HG02759 (cell line): ENCODE results near the gene SVOPL.

Source experiments
- ATAC-seq: cut with Tn5 transposase; IDR thresholded peaks from one replicate; pipeline ENCODE4 v1.9.1; 2021; ENCODE audit warnings: mild to moderate bottlenecking, moderate library complexity; ENCODE audit not compliant: unreplicated experiment

SVOPL gene

GRCh38 chr7:138610671-138611170, 90.4 kb downstream of the SVOPL start:
- ATAC-seq, result no peak

- peak; percentile 81 for ATAC-seq
These were observed 92.9 kb downstream of the SVOPL start for GRCh38 chr7:138608275-138608674.

DNA sequence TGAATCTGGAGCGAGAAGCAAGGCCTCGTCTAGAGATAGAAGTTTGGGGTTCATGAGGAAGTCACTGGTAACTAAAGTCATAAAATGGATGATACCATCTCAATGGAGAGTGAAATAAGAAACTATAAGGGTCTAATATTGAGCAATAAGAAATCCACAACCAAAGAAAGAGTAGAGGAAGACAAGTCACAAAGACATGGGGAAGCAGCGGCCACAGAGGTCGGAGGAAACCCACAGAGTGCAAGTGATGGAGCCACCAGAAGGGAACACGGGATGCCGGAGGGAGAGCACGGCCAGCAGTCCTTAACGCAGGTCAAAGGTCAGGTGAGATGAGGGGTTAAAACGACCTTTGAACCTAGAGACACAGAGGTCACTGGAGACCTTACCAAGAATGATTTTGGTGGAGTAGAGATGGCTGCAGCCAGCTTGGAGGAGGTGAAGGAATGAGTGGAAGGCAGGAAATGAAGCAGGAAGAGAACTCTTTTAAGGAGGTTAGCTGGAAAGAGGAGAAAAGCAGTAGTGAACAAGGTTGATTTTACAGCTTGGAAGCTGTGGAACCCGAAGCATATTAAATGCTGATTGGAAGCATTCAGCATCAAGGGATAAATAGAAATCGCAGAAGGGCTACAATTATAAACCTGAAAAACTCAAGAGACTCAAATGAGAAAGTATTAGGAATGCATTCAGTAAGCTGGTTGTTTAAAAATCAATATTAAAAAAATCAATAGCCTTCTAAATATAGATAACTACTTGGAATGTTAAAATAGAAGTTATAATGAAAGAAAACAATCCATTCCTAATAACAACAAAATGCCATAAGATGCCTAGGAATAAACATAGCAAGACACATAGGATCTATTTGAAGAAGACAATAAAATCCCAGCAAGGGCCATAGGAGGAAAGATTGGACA, 93.7 kb downstream of the SVOPL start:
- ATAC-seq, result no peak

- ATAC-seq, result no peak
These were observed 94.9 kb downstream of the SVOPL start for GRCh38 chr7:138606236-138606635.

DNA sequence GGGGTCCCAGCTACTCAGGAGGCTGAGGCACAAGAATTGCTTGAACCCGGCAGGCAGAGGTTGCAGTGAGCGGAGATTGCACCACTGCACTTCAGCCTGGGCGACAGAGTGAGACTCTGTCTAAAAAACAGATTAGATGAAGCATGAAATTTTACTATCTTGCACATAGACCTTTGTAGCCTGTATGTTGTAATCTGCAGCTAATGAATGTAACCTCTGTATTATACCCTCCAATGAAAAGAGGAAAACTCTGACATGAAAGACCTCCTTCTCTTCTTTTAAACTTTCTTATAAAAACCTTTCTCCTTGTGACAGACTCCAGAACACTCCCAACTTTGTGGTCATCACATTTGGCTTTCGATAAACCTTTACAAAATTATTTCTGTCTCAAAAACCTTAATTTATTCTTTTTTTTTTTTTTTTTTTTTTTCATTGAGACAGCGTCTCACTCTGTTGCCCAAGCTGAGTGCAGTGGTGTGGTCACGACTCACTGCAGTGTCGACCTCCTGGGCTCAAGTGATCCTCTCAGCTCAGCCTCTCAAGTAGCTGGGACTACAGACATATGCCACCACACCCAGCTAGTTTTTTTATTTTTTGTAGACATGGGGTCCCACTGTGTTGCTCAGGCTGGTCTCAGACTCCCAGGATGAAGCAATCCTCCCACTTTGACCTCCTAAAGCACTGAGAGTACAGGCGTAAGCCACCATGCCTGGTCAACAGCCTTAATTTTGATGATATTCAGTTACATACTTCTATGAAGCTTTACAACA, 97.4 kb downstream of the SVOPL start:
- ATAC-seq, result no peak

GRCh38 chr7:138602451-138602850, 98.7 kb downstream of the SVOPL start:
- no peak for ATAC-seq

DNA sequence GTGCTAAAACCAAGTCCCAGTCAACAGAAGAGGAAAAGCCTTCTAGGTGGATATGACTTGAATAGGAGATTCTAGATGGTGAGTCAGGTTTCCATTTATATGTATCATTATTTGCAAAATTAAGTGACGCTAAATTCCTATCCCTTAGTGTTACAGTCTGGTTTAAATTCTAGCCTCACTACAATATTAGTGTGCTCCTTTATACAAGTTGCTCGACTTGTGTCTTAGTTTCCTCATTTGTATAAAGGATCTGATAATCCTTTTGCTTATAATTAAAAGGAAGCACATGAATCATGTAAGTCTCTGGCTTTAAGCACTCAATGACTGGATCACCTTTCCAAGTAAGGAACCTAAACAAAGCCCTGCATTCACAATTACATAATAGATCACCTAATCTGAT, 105.7 kb downstream of the SVOPL start:
- no peak for ATAC-seq

DNA sequence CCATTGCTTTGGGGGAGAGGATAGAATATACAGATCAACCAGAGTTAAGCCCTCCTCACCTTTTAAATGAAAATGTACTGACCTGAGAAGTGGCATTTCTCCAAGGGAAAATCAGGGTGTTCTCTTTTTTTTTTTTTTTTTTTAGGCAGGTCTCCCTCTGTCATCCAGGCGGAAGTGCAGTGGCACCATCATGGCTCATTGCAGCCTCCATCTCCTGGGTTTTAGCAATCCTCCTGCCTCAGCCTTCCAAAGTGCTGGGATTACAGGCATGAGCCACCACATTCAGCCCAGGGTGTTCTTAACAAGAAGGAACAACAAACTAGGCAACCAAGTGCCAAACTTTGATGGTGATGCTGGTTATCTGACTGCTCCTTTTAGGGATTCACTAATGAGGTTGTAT, 111.0 kb downstream of the SVOPL start:
- ATAC-seq, result no peak

GRCh38 chr7:138588986-138589385, 112.2 kb downstream of the SVOPL start:
- no peak for ATAC-seq

- ATAC-seq, result no peak
These were observed 113.7 kb downstream of the SVOPL start for GRCh38 chr7:138587485-138587884.

DNA sequence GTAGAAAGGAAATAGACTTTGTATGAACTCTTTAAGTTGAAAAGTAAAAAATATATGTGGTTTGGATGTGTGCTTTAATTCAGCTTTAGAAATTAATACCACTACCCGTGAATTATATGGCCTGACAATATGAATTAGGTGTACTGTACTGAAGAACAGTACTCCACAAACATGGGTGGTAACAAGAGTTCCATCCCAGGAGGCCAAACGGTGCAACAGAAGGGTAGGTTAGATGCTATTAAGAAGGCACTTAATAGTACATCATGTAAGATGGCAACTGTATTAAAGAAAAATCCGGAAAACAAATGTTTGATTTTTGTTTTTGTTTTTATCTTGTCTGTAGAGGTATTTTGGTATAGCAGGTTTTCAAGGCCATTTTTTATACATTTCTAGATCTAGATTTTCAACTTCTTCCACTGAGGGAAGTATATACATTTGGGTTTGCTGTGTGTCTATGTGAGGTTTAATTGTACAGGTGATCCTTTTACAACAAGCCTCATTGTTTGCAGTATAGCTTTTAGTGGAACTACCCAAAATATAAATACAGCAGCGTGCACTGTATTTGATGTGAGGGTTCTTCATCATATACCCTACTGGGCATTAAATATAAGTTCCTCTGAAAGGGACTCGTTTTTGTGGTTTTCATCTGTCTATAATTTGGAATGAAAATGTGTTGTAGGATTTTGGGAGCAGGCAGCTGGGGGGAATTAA, 115.7 kb downstream of the SVOPL start:
- no peak for ATAC-seq

- ATAC-seq, result no peak
These were observed 116.5 kb downstream of the SVOPL start for GRCh38 chr7:138584696-138585095.

- no peak for ATAC-seq
These were observed 116.9 kb downstream of the SVOPL start for GRCh38 chr7:138584283-138584682.

GRCh38 chr7:138581065-138581464, 120.1 kb downstream of the SVOPL start:
- ATAC-seq, result peak; percentile 62

GRCh38 chr7:138579671-138580070, 121.5 kb downstream of the SVOPL start:
- ATAC-seq, result no peak

DNA sequence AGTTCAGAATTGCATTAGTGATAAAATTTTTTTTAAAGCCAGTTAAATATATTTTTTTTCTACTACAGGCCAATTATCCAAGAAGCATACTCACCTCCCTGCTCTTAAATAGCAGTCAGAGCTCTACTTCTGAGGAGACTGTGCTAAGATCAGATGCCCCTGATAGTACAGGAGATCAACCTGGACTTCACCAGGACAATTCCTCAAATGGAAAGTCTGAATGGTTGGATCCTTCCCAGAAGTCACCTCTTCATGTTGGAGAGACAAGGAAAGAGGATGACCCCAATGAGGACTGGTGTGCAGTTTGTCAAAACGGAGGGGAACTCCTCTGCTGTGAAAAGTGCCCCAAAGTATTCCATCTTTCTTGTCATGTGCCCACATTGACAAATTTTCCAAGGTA, 122.0 kb downstream of the SVOPL start:
- no peak for ATAC-seq

GRCh38 chr7:138575897-138576428, 125.2 kb downstream of the SVOPL start:
- no peak for ATAC-seq

GRCh38 chr7:138573741-138574140, 127.4 kb downstream of the SVOPL start:
- no peak for ATAC-seq

- ATAC-seq, result no peak
These were observed 130.4 kb downstream of the SVOPL start for GRCh38 chr7:138570715-138571114.

GRCh38 chr7:138569418-138569817, 131.7 kb downstream of the SVOPL start:
- no peak for ATAC-seq

DNA sequence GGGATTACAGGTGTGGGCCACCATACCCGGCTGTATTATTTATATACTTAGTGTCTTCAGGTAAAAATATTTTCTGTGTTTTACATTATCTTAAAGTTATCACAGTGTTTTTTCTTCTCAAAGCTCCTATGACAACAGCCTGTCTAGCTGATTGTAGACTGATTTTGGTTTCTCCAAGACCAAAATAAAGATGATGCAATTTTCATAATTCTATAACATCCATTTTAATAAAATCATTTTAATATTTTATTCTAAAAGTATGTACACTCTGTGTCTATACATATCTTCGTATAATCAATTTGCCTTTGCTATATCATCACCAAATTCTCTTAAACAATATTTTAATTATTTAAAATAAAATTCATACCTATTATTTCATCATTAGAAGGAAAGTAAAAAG, 132.5 kb downstream of the SVOPL start:
- ATAC-seq, result no peak
